H1 (cell line): Measurements from ENCODE around the gene BZW2. TPM values are rescaled to one million over a fixed set of nuclear protein-coding genes. Genes with fewer than 3 reads are reported as not detected.
A peak's percentile ranks its signal among the peaks of the same experiment; 100 is the strongest.

ENCODE experiments used
- CTCF ChIA-PET: fragments of 300-600 bp; sonication (Branson Sonifier 250); formaldehyde crosslinking; loops from one replicate; lab custom pipeline; 2021; ENCODE audit not compliant: partially characterized antibody; lab: Charles Lee
- POLR2A ChIA-PET: fragments of 300-600 bp; sonication (Branson Sonifier 250); formaldehyde crosslinking; loops from one replicate; lab custom pipeline; 2021; ENCODE audit warnings: inconsistent platforms; ENCODE audit not compliant: partially characterized antibody; lab: Charles Lee
- DNase-seq, 2 experiments: peaks; one replicate each; pipeline versions ENCODE4 v3.0.0 to v3.0.0-alpha.2; 2010 to 2022; ENCODE audit warnings: low spot score in 2 of 2, low read depth in 1 of 2, mixed read lengths in 1 of 2
- FAIRE-seq: peaks from 2 replicates; lab custom pipeline; 2011; peaks lifted over from hg19 to GRCh38; lab: Jason Lieb, UNC
- H2AFZ ChIP-seq: 2 replicates; pipeline ENCODE4 v1.8.1; 2012; ENCODE audit warnings: low read length, inconsistent platforms
- H2AK5ac ChIP-seq: 2 replicates; pipeline ENCODE4 v1.6.1; 2013; ENCODE audit warnings: low read depth, low read length
- H2BK120ac ChIP-seq: replicated peaks from 2 replicates; pipeline ENCODE3; 2013; ENCODE audit warnings: low read depth, low read length, inconsistent platforms
- H2BK12ac ChIP-seq: 2 replicates; pipeline ENCODE4 v1.6.1; 2013; ENCODE audit warnings: low read depth, low read length
- H2BK15ac ChIP-seq: 2 replicates; pipeline ENCODE4 v1.6.1; 2013; ENCODE audit warnings: low read length
- H2BK20ac ChIP-seq: 2 replicates; pipeline ENCODE4 v1.6.1; 2013; ENCODE audit warnings: low read length
- H2BK5ac ChIP-seq: 2 replicates; pipeline ENCODE4 v1.6.1; 2013; ENCODE audit warnings: low read depth, low read length
- H3K14ac ChIP-seq: 2 replicates; pipeline ENCODE4 v1.6.1; 2013; ENCODE audit warnings: inconsistent platforms; ENCODE audit not compliant: insufficient read length
- H3K18ac ChIP-seq: 2 replicates; pipeline ENCODE4 v1.6.1; 2013; ENCODE audit warnings: low read length; ENCODE audit errors: extremely low read depth
- H3K23ac ChIP-seq: 2 replicates; pipeline ENCODE4 v1.6.1; 2013; ENCODE audit warnings: inconsistent platforms; ENCODE audit not compliant: insufficient read length
- H3K23me2 ChIP-seq: 2 replicates; pipeline ENCODE4 v1.6.1; 2013; ENCODE audit warnings: low read depth, low read length
- H3K27ac ChIP-seq: 2 replicates; pipeline ENCODE4 v1.6.1; 2011; ENCODE audit warnings: low read depth, low read length, inconsistent platforms
- H3K27me3 ChIP-seq, 4 experiments: replicated peaks in 1 of 4; 1 replicate in 1 of 4; 2 replicates in 3 of 4; pipeline versions ENCODE4 v1.6.1 to v1.8.1; 2011 to 2013; ENCODE audit warnings: low read length in 3 of 4, mild to moderate bottlenecking in 3 of 4, inconsistent platforms in 2 of 4, mixed read lengths in 2 of 4, moderate library complexity in 1 of 4; ENCODE audit not compliant: control insufficient read depth in 3 of 4, insufficient read depth in 3 of 4; ENCODE audit errors: extremely low read depth in 1 of 4
- H3K36me3 ChIP-seq, 4 experiments: 2 replicates each; pipeline versions ENCODE4 v1.6.1 to v1.8.1; 2011 to 2013; ENCODE audit warnings: mild to moderate bottlenecking in 4 of 4, low read length in 3 of 4, moderate library complexity in 2 of 4, control low read depth in 1 of 4, inconsistent platforms in 1 of 4; ENCODE audit not compliant: insufficient read depth in 4 of 4, control insufficient read depth in 2 of 4
- H3K4ac ChIP-seq: replicated peaks from 2 replicates; pipeline ENCODE3; 2013; ENCODE audit warnings: low read length, low read depth, mixed read lengths, inconsistent platforms; ENCODE audit not compliant: insufficient read length
- H3K4me1 ChIP-seq, 4 experiments: replicated peaks in 1 of 4; 1 replicate in 1 of 4; 2 replicates in 3 of 4; pipeline versions ENCODE4 v1.6.1 to v1.8.1; 2011 to 2013; ENCODE audit warnings: low read length in 3 of 4, inconsistent platforms in 2 of 4, mixed read lengths in 1 of 4; ENCODE audit not compliant: insufficient read depth in 4 of 4, control insufficient read depth in 3 of 4
- H3K4me2 ChIP-seq, 2 experiments: 2 replicates each; pipeline versions ENCODE4 v1.6.1 to v1.8.1; 2011 to 2013; ENCODE audit warnings: low read depth in 2 of 2, low read length in 2 of 2, control low read depth in 1 of 2, inconsistent platforms in 1 of 2, mild to moderate bottlenecking in 1 of 2; ENCODE audit not compliant: insufficient read depth in 1 of 2
- H3K4me3 ChIP-seq, 4 experiments: fragments of 200-600, 300-600 bp in 1 of 4; sonication (generic), shearing (Covaris generic), sonication (Bioruptor Twin) in 1 of 4; 2 replicates each; pipeline versions ENCODE4 v1.5.1 to v1.8.1; 2011 to 2016; ENCODE audit warnings: low read length in 4 of 4, low read depth in 3 of 4, control low read depth in 2 of 4, inconsistent platforms in 2 of 4, mild to moderate bottlenecking in 2 of 4, mixed read lengths in 1 of 4, moderate library complexity in 1 of 4; ENCODE audit not compliant: insufficient read depth in 2 of 4; ENCODE audit errors: extremely low read depth in 1 of 4
- H3K56ac ChIP-seq: replicated peaks from 2 replicates; pipeline ENCODE3; 2013; ENCODE audit warnings: low read depth, mild to moderate bottlenecking, mixed read lengths, low read length, inconsistent platforms; ENCODE audit not compliant: insufficient read length
- H3K79me1 ChIP-seq: 2 replicates; pipeline ENCODE4 v1.6.1; 2013; ENCODE audit warnings: low read depth, low read length, control low read depth
- H3K79me2 ChIP-seq, 2 experiments: 2 replicates each; pipeline versions ENCODE4 v1.6.1 to v1.8.1; 2012 to 2013; ENCODE audit warnings: low read length in 2 of 2, mild to moderate bottlenecking in 2 of 2, inconsistent platforms in 1 of 2; ENCODE audit not compliant: insufficient read depth in 2 of 2, control insufficient read depth in 1 of 2
- H3K9ac ChIP-seq, 4 experiments: replicated peaks in 1 of 4; 1 replicate in 1 of 4; 2 replicates in 3 of 4; pipeline versions ENCODE4 v1.6.1 to v1.8.1; 2011 to 2013; ENCODE audit warnings: low read depth in 3 of 4, low read length in 3 of 4, control low read depth in 2 of 4, mild to moderate bottlenecking in 2 of 4, moderate library complexity in 2 of 4, inconsistent platforms in 1 of 4; ENCODE audit errors: extremely low read depth in 1 of 4
- H3K9me3 ChIP-seq, 2 experiments: 2 replicates each; pipeline versions ENCODE4 v1.6.1 to v1.8.1; 2012 to 2013; ENCODE audit warnings: mild to moderate bottlenecking in 2 of 2, moderate library complexity in 2 of 2, control low read depth in 1 of 2, inconsistent platforms in 1 of 2, low read depth in 1 of 2, low read length in 1 of 2, mixed read lengths in 1 of 2; ENCODE audit not compliant: insufficient read depth in 2 of 2
- H4K20me1 ChIP-seq, 2 experiments: replicated peaks in 1 of 2; 2 replicates each; pipeline versions ENCODE3 to v1.8.1; 2011 to 2013; ENCODE audit warnings: inconsistent platforms in 2 of 2, low read length in 2 of 2, mild to moderate bottlenecking in 1 of 2; ENCODE audit not compliant: insufficient read depth in 2 of 2, control insufficient read depth in 1 of 2
- H4K5ac ChIP-seq: 2 replicates; pipeline ENCODE4 v1.6.1; 2013; ENCODE audit warnings: low read length, low read depth, mixed read lengths, inconsistent platforms; ENCODE audit not compliant: insufficient read length
- H4K8ac ChIP-seq: 2 replicates; pipeline ENCODE4 v1.8.0; 2013; ENCODE audit warnings: mild to moderate bottlenecking, moderate library complexity, low read length, inconsistent platforms; ENCODE audit not compliant: insufficient read depth; ENCODE audit errors: extremely low read depth
- H4K91ac ChIP-seq: replicated peaks from 2 replicates; pipeline ENCODE3; 2013; ENCODE audit warnings: low read length, mixed read lengths, inconsistent platforms; ENCODE audit not compliant: insufficient read length
- SIRT6 ChIP-seq: IDR thresholded peaks from one replicate; pipeline ENCODE4 v1.7.1; 2012; ENCODE audit warnings: low read length, inconsistent platforms
- TEAD4 ChIP-seq: IDR thresholded peaks from 2 replicates; pipeline ENCODE4 v1.6.1; 2012; ENCODE audit warnings: low read depth, low read length, inconsistent platforms, mixed read lengths
- YY1 ChIP-seq: IDR thresholded peaks from 2 replicates; pipeline ENCODE4 v1.6.1; 2011; ENCODE audit warnings: low read depth, mild to moderate bottlenecking, low read length
- WGBS, 2 experiments: shearing (Covaris generic) in 1 of 2; methylation state at CpG; one replicate each; pipeline versions ENCODE4 v1.1.6 to v1.1.7; 2013 to 2015; ENCODE audit warnings: low lambda C conversion rate in 2 of 2, mixed read lengths in 2 of 2, inconsistent platforms in 1 of 2, low coverage in 1 of 2, missing lambda C conversion rate in 1 of 2; ENCODE audit not compliant: insufficient replicate concordance in 2 of 2, insufficient coverage in 1 of 2, insufficient read length in 1 of 2; ENCODE audit errors: extremely low coverage in 1 of 2, missing lambda C conversion rate in 1 of 2; 5-methylcytosine and 5-hydroxymethylcytosine counted together
- polyA plus RNA-seq, 7 experiments: library from polyadenylated mRNA; depleted of rRNA in 3 of 7; stranded (reverse) in 5 of 7; unstranded in 2 of 7; fragments of >200 nt in 5 of 7; fragments of 200-250 nt in 2 of 7; gene quantifications; 1 replicate in 5 of 7; 2 replicates in 1 of 7; 4 replicates in 1 of 7; pipeline versions ENCODE4 v1.2.1 to v1.2.3, GENCODE V29; 2011 to 2013; ENCODE audit warnings: missing spikeins in 2 of 7, mixed read lengths in 2 of 7
- total RNA-seq: library from RNA; stranded (reverse); fragmentation: NEBNext Ultra II Directional; extraction: Animal tissue kit (Norgen Biotek cat#: 25700); gene quantifications from 2 replicates; pipeline ENCODE4 v1.2.1, GENCODE V29; 2021

The BZW2 gene
- total and polyA plus RNA-seq, 2 of the 8 experiments (the other 6 are each of a cell fraction or from before 2014, with no cell fraction given): 32.3 to 103 TPM

GRCh38 chr7:16630654-16631053 lies 15.3 kb upstream of the BZW2 start:
- ChIA-PET POLR2A (no interaction called here), CTCF (no interaction called here)
- Histone ChIP-seq H2BK20ac (no peak overlapping the region), H2BK120ac (no peak overlapping the region), H3K79me1 (no peaks in the 10 kb centered on the region), H3K9me3 (no peaks in the 10 kb centered on the region), H3K4ac (no peak overlapping the region), H2AFZ (no peak overlapping the region), H3K27me3 (no peaks in the 10 kb centered on the region), H3K14ac (no peak overlapping the region), H3K18ac (no peak overlapping the region), H4K5ac (no peak overlapping the region), H3K56ac (no peak overlapping the region), H4K91ac (no peak overlapping the region), H2BK15ac (no peak overlapping the region), H3K36me3 (peaks cover 0 to 2% (median 0%) of the 10 kb centered on the region in 4 experiments; a peak in 1 of 8 replicates), H2AK5ac (no peak overlapping the region), H3K79me2 (no peaks in the 10 kb centered on the region), H3K4me1 (peaks cover 0 to 4% (median 0%) of the 10 kb centered on the region in 4 experiments; a peak in 2 of 7 replicates), H2BK12ac (no peak overlapping the region), H3K4me2 (no peak overlapping the region), H3K27ac (no peak overlapping the region), H4K20me1 (no peaks in the 10 kb centered on the region), H2BK5ac (no peak overlapping the region), H4K8ac (no peak overlapping the region), H3K23ac (no peak overlapping the region), H3K4me3 (no peak overlapping the region), H3K23me2 (no peaks in the 10 kb centered on the region), H3K9ac (no peak overlapping the region)
- peak; percentile 65 for FAIRE-seq
- DNase-seq: no peak
- peak; percentile 86 for TF ChIP-seq TEAD4
- TF ChIP-seq SIRT6: no peak
- TF ChIP-seq YY1: 0 out of 2 replicates have a peak, but pooled peaks have one; percentile 12
- WGBS, 2 experiments: 27% methylated on average over 1 of the region's 1 CpG; no CpG with 5 or more reads in 1 of the 2 experiments
